PC-9 (cell line): ENCODE results near the gene TPI1. TPM values are rescaled to one million over a fixed set of nuclear protein-coding genes. Genes with fewer than 3 reads are reported as not detected.
A peak's percentile ranks its signal among the peaks of the same experiment; 100 is the strongest.

Experiments
- BruUV-seq: library from RNA; stranded (reverse); fragments of 400-500 nt; replicated peaks from 2 replicates; lab custom pipeline; 2021; lab: Mats Ljungman, UMichigan
- CTCF ChIA-PET: fragments of 300-600 bp; sonication (Branson Sonifier 250); formaldehyde crosslinking; loops from one replicate; lab custom pipeline; 2022; ENCODE audit warnings: antibody characterized with exemption; lab: Charles Lee
- POLR2A ChIA-PET: fragments of 300-600 bp; sonication (Branson Sonifier 250); formaldehyde crosslinking; loops from one replicate; lab custom pipeline; 2022; ENCODE audit warnings: antibody characterized with exemption; ENCODE audit not compliant: unreplicated experiment; lab: Charles Lee
- DNase-seq, 2 experiments: peaks; one replicate each; pipeline versions ENCODE4 v3.0.0 to v3.0.0-alpha.2; 2015 to 2022; ENCODE audit warnings: mixed read lengths in 1 of 2
- H2AFZ ChIP-seq: fragments of 200-600 bp; sonication (generic); 2 replicates; pipeline ENCODE4 v1.8.1; 2017; ENCODE audit warnings: antibody characterized with exemption
- H3F3A ChIP-seq: fragments of 200-600 bp; sonication (generic); 2 replicates; pipeline ENCODE4 v1.8.1; 2017; ENCODE audit warnings: antibody characterized with exemption, mild to moderate bottlenecking, low read depth; ENCODE audit not compliant: insufficient read depth
- H3K27ac ChIP-seq: fragments of 200-600 bp; sonication (generic); 2 replicates; pipeline ENCODE4 v1.6.1; 2016; ENCODE audit warnings: mixed run types
- H3K27me3 ChIP-seq: fragments of 200-600 bp; sonication (generic); 2 replicates; pipeline ENCODE4 v1.6.1; 2016; ENCODE audit warnings: low read depth, mixed run types; ENCODE audit not compliant: insufficient read depth
- H3K36me3 ChIP-seq: fragments of 200-600 bp; sonication (generic); 2 replicates; pipeline ENCODE4 v1.6.1; 2016; ENCODE audit warnings: low read depth, mixed run types
- H3K4me1 ChIP-seq: fragments of 200-600 bp; sonication (generic); replicated peaks from 2 replicates; pipeline ENCODE4 v1.6.1; 2016; ENCODE audit warnings: mixed run types; ENCODE audit not compliant: insufficient read depth
- H3K4me2 ChIP-seq: fragments of 200-600 bp; sonication (generic); 2 replicates; pipeline ENCODE4 v1.6.1; 2017; ENCODE audit warnings: mixed run types
- H3K4me3 ChIP-seq: fragments of 200-600 bp; sonication (generic); 2 replicates; pipeline ENCODE4 v1.6.1; 2016; ENCODE audit warnings: mixed run types
- H3K79me2 ChIP-seq: fragments of 200-600 bp; sonication (generic); 2 replicates; pipeline ENCODE4 v1.6.1; 2017; ENCODE audit warnings: low read depth, mixed run types
- H3K9me2 ChIP-seq: fragments of 200-600 bp; sonication (generic); 2 replicates; pipeline ENCODE4 v1.8.1; 2017; ENCODE audit warnings: mild to moderate bottlenecking; ENCODE audit not compliant: insufficient read depth
- H3K9me3 ChIP-seq: fragments of 200-600 bp; sonication (generic); 2 replicates; pipeline ENCODE4 v1.8.1; 2016; ENCODE audit warnings: low read depth; ENCODE audit not compliant: insufficient read depth
- H4K20me1 ChIP-seq: fragments of 200-600 bp; sonication (generic); 2 replicates; pipeline ENCODE4 v1.8.1; 2017; ENCODE audit not compliant: insufficient read depth
- CTCF ChIP-seq: fragments of 200-600 bp; sonication (generic); conservative IDR thresholded peaks from 2 replicates; pipeline ENCODE4 v1.6.1; 2017; ENCODE audit warnings: mixed run types, antibody characterized with exemption, mild to moderate bottlenecking, moderate library complexity
- EZH2 ChIP-seq: fragments of 200-600 bp; sonication (generic); IDR thresholded peaks from 2 replicates; pipeline ENCODE4 v1.8.0; 2017; ENCODE audit warnings: antibody characterized with exemption, low read depth
- intact Hi-C: fragments of 100-400 bp; cut with micrococcal nuclease; formaldehyde crosslinking; loops from one replicate; pipeline ENCODE4 v1.10.0; 2022; ENCODE audit not compliant: unreplicated experiment
- total RNA-seq: library from RNA; stranded (reverse); gene quantifications from 2 replicates; pipeline ENCODE4 v1.2.3, GENCODE V29; 2021

Gene TPI1
- total RNA-seq, 1 experiment from 2014 or later: 1,199 TPM

GRCh38 chr12:6821591-6822425 lies 45.5 kb upstream of the TPI1 start, which contains the start of gene GPR162:
Gene GPR162 (plus strand): TSS chr12:6821821. CDS start chr12:6823899, 2,078 bp downstream.
- no peaks in the 10 kb centered on the region for H3K9me3 ChIP-seq
- DNase-seq: peak in 1 of 2 experiments; percentile 37
- ChIA-PET POLR2A (interaction anchor here (0.7 to 0.9 kb wide), 3 partner anchors 47 to 209 kb away, joined by 3 to 4 read pairs (median 3); no protein-coding TSS in a partner anchor), CTCF (interaction anchor here (0.6 to 1.8 kb wide), 4 partner anchors 20 to 117 kb away, joined by 3 to 9 read pairs (median 5); no protein-coding TSS in a partner anchor)
- H3K9me2 ChIP-seq: no peaks in the 10 kb centered on the region
- no peaks in the 10 kb centered on the region for H3K79me2 ChIP-seq
- H2AFZ ChIP-seq: no peak within 1 kb of the TSS
- no peak within 1 kb of the TSS for H3K27ac ChIP-seq
- peaks cover 76% of the 10 kb centered on the region for H3K27me3 ChIP-seq
- H3F3A ChIP-seq: no peaks in the 10 kb centered on the region; the same call in 1 of the 2 replicates
- no peaks in the 10 kb centered on the region; the same call in 1 of the 2 replicates for H3K4me1 ChIP-seq
- peak within 1 kb of the TSS; percentile 68 for H3K4me2 ChIP-seq
- BruUV-seq: no TSS peak
- no peak for TF ChIP-seq CTCF
- no peak for TF ChIP-seq EZH2
- no peaks in the 10 kb centered on the region for H3K36me3 ChIP-seq
- no peaks in the 10 kb centered on the region for H4K20me1 ChIP-seq
- H3K4me3 ChIP-seq: peak within 1 kb of the TSS; percentile 33; the same call in 1 of the 2 replicates
- intact Hi-C loops: no loop called here

DNA sequence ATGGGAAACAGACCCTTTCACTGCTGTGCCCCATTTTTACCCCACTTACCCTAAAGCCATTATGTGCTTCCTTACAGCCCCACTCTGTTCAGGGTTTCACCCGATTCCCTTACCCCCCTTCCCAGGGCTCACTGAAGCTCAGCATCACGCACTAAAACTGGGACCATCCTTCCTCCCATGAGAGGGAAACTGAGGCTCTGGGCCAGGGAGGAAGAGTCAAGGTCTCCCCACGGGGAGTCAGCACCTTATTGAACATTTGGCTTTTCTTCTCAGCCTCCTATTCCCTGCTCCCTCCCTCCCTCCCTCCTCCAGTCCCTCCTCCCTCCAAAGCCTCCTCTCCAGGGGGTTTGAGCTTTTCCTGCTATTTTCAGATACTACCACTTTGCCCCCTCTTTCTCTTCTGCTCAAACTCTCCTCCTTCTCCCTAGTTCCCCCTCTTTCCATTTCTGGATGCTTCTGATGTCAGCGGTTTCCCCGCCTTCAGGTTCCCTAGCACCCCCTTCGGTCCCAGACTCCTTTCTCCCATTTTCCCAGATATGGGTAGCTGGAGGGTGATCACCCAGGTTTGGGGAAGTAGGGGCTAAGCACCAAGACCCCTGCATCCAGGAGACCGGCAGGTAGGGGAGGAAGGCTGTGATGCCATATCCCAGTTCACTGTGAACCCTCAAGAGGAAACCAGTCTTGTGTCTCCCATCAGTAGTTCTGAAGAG lies 44.8 kb upstream of the TPI1 start:
- no peaks in the 10 kb centered on the region for H3K9me3 ChIP-seq
- no peaks in the 10 kb centered on the region; the same call in 1 of the 2 replicates for H3F3A ChIP-seq
- H3K4me3 ChIP-seq: no peak overlapping the region
- no peaks in the 10 kb centered on the region for H4K20me1 ChIP-seq
- no peak for TF ChIP-seq EZH2
- no peak for TF ChIP-seq CTCF
- no peaks in the 10 kb centered on the region for H3K36me3 ChIP-seq
- ChIA-PET POLR2A (no interaction called here), CTCF (interaction anchor here (0.7 to 1.8 kb wide), 3 partner anchors 22 to 118 kb away, joined by 3 to 7 read pairs (median 3); partner anchors contain the start of gene MLF2)
- no peak overlapping the region for H3K4me2 ChIP-seq
- intact Hi-C loops: no loop called here
- peaks cover 83% of the 10 kb centered on the region for H3K27me3 ChIP-seq
- no peaks in the 10 kb centered on the region for H3K79me2 ChIP-seq
- DNase-seq: no peak
- no peaks in the 10 kb centered on the region; the same call in 1 of the 2 replicates for H3K4me1 ChIP-seq
- H3K9me2 ChIP-seq: no peaks in the 10 kb centered on the region
- BruUV-seq: no TSS peak
- H3K27ac ChIP-seq: no peak overlapping the region
- H2AFZ ChIP-seq: no peak overlapping the region
